Liver (tissue), 9 donors: ENCODE data around the gene ZNRF4. TPM values are rescaled to one million over a fixed set of nuclear protein-coding genes. Genes with fewer than 3 reads are reported as not detected.
A peak's percentile ranks its signal among the peaks of the same experiment; 100 is the strongest.

Experiments
- DNase-seq: peaks from one replicate; pipeline ENCODE4 v3.0.0-alpha.2; 2017; ENCODE audit warnings: low spot score
- H3K27ac ChIP-seq, 2 donors: one replicate each; pipeline ENCODE4 v1.7.0; 2013; ENCODE audit warnings: inconsistent platforms in 2 of 2, low read length in 2 of 2, control low read depth in 1 of 2, low read depth in 1 of 2, mild to moderate bottlenecking in 1 of 2
- H3K27me3 ChIP-seq, 4 donors: one replicate each; pipeline versions ENCODE4 v1.6.1 to v1.7.0; 2013; ENCODE audit warnings: low read length in 3 of 4, inconsistent platforms in 1 of 4, mild to moderate bottlenecking in 1 of 4, moderate library complexity in 1 of 4; ENCODE audit not compliant: control insufficient read depth in 4 of 4, insufficient read depth in 4 of 4
- H3K36me3 ChIP-seq, 4 donors: one replicate each; pipeline versions ENCODE4 v1.6.1 to v1.7.0; 2013; ENCODE audit warnings: low read length in 3 of 4, mild to moderate bottlenecking in 3 of 4, low read depth in 1 of 4, moderate library complexity in 1 of 4; ENCODE audit not compliant: control insufficient read depth in 4 of 4, insufficient read depth in 3 of 4
- H3K4me1 ChIP-seq, 4 donors: one replicate each; pipeline versions ENCODE4 v1.6.1 to v1.7.0; 2013; ENCODE audit warnings: low read length in 3 of 4, mild to moderate bottlenecking in 3 of 4, moderate library complexity in 1 of 4; ENCODE audit not compliant: control insufficient read depth in 4 of 4, insufficient read depth in 4 of 4
- H3K4me3 ChIP-seq, 3 donors: one replicate each; pipeline versions ENCODE4 v1.6.1 to v1.7.0; 2013; ENCODE audit warnings: low read length in 3 of 3, control low read depth in 1 of 3, low read depth in 1 of 3, mild to moderate bottlenecking in 1 of 3
- H3K9ac ChIP-seq, 2 donors: one replicate each; pipeline ENCODE4 v1.7.0; 2013; ENCODE audit warnings: low read length in 2 of 2, mild to moderate bottlenecking in 2 of 2, moderate library complexity in 2 of 2, control low read depth in 1 of 2, low read depth in 1 of 2
- H3K9me3 ChIP-seq, 4 donors: one replicate each; pipeline versions ENCODE4 v1.6.1 to v1.7.0; 2013; ENCODE audit warnings: low read length in 3 of 4; ENCODE audit not compliant: control insufficient read depth in 4 of 4
- EGR1 ChIP-seq, 2 donors: IDR thresholded peaks; 2 replicates each; pipeline ENCODE4 v1.6.1; 2016 to 2018; ENCODE audit warnings: antibody characterized with exemption in 2 of 2, low read depth in 2 of 2
- FOXA1 ChIP-seq: IDR thresholded peaks from 2 replicates; pipeline ENCODE4 v1.6.1; 2016; ENCODE audit warnings: antibody characterized with exemption
- FOXA2 ChIP-seq: IDR thresholded peaks from 2 replicates; pipeline ENCODE4 v1.6.1; 2016; ENCODE audit warnings: antibody characterized with exemption
- GABPA ChIP-seq, 2 donors: IDR thresholded peaks in 1 of 2; conservative IDR thresholded peaks in 1 of 2; 2 replicates each; pipeline ENCODE4 v1.6.1; 2016; ENCODE audit warnings: antibody characterized with exemption in 2 of 2, mild to moderate bottlenecking in 1 of 2, moderate library complexity in 1 of 2
- HNF4A ChIP-seq, 2 donors: conservative IDR thresholded peaks; 2 replicates each; pipeline ENCODE4 v1.6.1; 2016; ENCODE audit warnings: antibody characterized with exemption in 2 of 2, mild to moderate bottlenecking in 2 of 2
- HNF4G ChIP-seq: IDR thresholded peaks from 2 replicates; pipeline ENCODE4 v1.6.1; 2016; ENCODE audit warnings: antibody characterized with exemption
- JUND ChIP-seq, 2 donors: IDR thresholded peaks; 2 replicates each; pipeline ENCODE4 v1.6.1; 2016; ENCODE audit warnings: antibody characterized with exemption in 2 of 2
- NR2F2 ChIP-seq: IDR thresholded peaks from 2 replicates; pipeline ENCODE4 v1.6.1; 2016; ENCODE audit warnings: antibody characterized with exemption
- RAD21 ChIP-seq, 2 donors: IDR thresholded peaks; 2 replicates each; pipeline ENCODE4 v1.6.1; 2016; ENCODE audit warnings: antibody characterized with exemption in 2 of 2, mild to moderate bottlenecking in 2 of 2
- RXRA ChIP-seq, 2 donors: IDR thresholded peaks; 2 replicates each; pipeline ENCODE4 v1.6.1; 2017 to 2018; ENCODE audit warnings: antibody characterized with exemption in 2 of 2, mild to moderate bottlenecking in 1 of 2
- SP1 ChIP-seq: IDR thresholded peaks from 2 replicates; pipeline ENCODE4 v1.6.1; 2018; ENCODE audit warnings: antibody characterized with exemption, mild to moderate bottlenecking
- TAF1 ChIP-seq: conservative IDR thresholded peaks from 2 replicates; pipeline ENCODE4 v1.6.1; 2016; ENCODE audit warnings: antibody characterized with exemption, mild to moderate bottlenecking
- YY1 ChIP-seq: IDR thresholded peaks from 2 replicates; pipeline ENCODE4 v1.6.1; 2016; ENCODE audit warnings: antibody characterized with exemption, mild to moderate bottlenecking
- WGBS: extraction: QIAGEN DNeasy Blood & Tissue Kit; methylation state at CpG from one replicate; pipeline ENCODE4 v1.1.7; 2013; 5-methylcytosine and 5-hydroxymethylcytosine counted together
- polyA plus RNA-seq, 2 donors: library from polyadenylated mRNA; stranded (reverse) in 1 of 2; unstranded in 1 of 2; fragments of 200-250 nt in 1 of 2; fragments of >200 nt in 1 of 2; fragmentation: Nextera tagmentation in 1 of 2; extraction: Ambion mirVana in 1 of 2; gene quantifications; one replicate each; pipeline versions ENCODE4 v1.2.1 to v1.2.3, GENCODE V29; 2013 to 2015
- total RNA-seq, 2 donors: library from RNA; depleted of rRNA; stranded (reverse); fragments of >200 nt; gene quantifications; one replicate each; pipeline ENCODE4 v1.2.3, GENCODE V29; 2014
- TF ChIP-seq, protein P1 (sequence below): IDR thresholded peaks from 2 replicates; pipeline ENCODE4 v1.6.1; 2016; ENCODE audit warnings: antibody characterized with exemption
- TF ChIP-seq, protein P2 (sequence below): IDR thresholded peaks from 2 replicates; pipeline ENCODE4 v1.6.1; 2016; ENCODE audit warnings: antibody characterized with exemption, mild to moderate bottlenecking
- TF ChIP-seq, protein P3 (sequence below): IDR thresholded peaks from 2 replicates; pipeline ENCODE4 v1.6.1; 2016; ENCODE audit warnings: antibody characterized with exemption
- TF ChIP-seq, protein P4 (sequence below): IDR thresholded peaks from 2 replicates; pipeline ENCODE4 v1.6.1; 2016; ENCODE audit warnings: antibody characterized with exemption
- TF ChIP-seq, protein P5 (sequence below): fragments of 150-350 bp; IDR thresholded peaks from 2 replicates; pipeline ENCODE4 v1.5.1; 2017; ENCODE audit warnings: improper control_type of control experiment, low read depth, low read length; ENCODE audit not compliant: missing input control
- donor health status: healthy.
- donor health status: healthy.
- donor health status: healthy.
- donor health status: healthy.
- donor health status: healthy.

The ZNRF4 gene
- total and polyA plus RNA-seq, 4 donors: not detected

DNA sequence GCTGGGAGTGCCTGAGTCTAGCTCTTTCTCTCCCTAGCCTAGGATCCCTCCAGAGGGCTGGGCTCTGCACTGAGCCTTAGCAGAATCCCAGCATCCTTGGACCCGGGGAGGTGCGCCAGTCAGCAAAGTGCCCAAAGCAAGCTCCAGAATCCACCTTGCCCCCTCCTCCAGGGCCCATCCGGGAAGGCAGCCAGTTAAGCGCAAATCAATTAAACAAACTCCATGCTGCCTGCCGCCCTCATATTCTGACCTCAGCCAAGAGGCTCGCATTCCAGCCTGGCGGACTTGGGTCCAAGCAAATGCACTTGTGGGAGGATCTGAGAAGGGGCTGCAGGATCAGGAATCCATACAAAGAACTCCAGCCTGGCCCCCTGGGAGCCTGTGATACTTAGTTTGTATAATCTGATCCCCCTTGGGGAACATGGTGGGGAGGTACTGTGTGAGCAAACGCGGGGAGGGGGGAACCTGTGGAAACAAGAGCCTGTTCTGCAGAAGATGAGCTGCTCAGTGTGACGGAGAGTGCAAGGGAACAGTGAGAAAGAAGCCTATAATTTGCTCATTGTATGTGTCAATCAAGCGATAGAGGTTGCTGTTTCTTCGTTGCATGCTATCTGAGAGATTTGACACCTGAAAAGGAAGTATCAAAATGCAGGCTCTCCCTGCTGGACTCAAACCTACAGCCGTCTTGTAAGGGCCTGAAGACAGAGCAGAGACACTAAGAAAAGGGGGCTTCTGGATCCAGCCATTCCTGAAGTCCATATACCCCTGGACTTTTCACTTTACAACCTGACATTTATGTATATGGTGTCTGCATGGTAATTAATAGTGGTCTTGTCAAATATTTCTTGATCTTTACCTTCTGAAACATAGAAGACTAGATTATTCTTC is 29.4 kb downstream of the ZNRF4 start:
- Histone ChIP-seq H3K27me3 (no peaks in the 10 kb centered on the region), H3K9me3 (no peaks in the 10 kb centered on the region), H3K4me1 (peaks cover 14 to 27% (median 24%) of the 10 kb centered on the region in 4 donors), H3K4me3 (no peak overlapping the region), H3K36me3 (no peaks in the 10 kb centered on the region), H3K9ac (no peak overlapping the region), H3K27ac (peak overlapping the region; percentile 6 to 32)
- WGBS: 16% methylated on average over 13 of the region's 13 CpGs
- TF ChIP-seq, protein P1, sequence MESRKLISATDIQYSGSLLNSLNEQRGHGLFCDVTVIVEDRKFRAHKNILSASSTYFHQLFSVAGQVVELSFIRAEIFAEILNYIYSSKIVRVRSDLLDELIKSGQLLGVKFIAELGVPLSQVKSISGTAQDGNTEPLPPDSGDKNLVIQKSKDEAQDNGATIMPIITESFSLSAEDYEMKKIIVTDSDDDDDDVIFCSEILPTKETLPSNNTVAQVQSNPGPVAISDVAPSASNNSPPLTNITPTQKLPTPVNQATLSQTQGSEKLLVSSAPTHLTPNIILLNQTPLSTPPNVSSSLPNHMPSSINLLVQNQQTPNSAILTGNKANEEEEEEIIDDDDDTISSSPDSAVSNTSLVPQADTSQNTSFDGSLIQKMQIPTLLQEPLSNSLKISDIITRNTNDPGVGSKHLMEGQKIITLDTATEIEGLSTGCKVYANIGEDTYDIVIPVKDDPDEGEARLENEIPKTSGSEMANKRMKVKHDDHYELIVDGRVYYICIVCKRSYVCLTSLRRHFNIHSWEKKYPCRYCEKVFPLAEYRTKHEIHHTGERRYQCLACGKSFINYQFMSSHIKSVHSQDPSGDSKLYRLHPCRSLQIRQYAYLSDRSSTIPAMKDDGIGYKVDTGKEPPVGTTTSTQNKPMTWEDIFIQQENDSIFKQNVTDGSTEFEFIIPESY: no peak
- TF ChIP-seq, protein P2, sequence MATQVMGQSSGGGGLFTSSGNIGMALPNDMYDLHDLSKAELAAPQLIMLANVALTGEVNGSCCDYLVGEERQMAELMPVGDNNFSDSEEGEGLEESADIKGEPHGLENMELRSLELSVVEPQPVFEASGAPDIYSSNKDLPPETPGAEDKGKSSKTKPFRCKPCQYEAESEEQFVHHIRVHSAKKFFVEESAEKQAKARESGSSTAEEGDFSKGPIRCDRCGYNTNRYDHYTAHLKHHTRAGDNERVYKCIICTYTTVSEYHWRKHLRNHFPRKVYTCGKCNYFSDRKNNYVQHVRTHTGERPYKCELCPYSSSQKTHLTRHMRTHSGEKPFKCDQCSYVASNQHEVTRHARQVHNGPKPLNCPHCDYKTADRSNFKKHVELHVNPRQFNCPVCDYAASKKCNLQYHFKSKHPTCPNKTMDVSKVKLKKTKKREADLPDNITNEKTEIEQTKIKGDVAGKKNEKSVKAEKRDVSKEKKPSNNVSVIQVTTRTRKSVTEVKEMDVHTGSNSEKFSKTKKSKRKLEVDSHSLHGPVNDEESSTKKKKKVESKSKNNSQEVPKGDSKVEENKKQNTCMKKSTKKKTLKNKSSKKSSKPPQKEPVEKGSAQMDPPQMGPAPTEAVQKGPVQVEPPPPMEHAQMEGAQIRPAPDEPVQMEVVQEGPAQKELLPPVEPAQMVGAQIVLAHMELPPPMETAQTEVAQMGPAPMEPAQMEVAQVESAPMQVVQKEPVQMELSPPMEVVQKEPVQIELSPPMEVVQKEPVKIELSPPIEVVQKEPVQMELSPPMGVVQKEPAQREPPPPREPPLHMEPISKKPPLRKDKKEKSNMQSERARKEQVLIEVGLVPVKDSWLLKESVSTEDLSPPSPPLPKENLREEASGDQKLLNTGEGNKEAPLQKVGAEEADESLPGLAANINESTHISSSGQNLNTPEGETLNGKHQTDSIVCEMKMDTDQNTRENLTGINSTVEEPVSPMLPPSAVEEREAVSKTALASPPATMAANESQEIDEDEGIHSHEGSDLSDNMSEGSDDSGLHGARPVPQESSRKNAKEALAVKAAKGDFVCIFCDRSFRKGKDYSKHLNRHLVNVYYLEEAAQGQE: peak; percentile 21
- TF ChIP-seq, protein P3, sequence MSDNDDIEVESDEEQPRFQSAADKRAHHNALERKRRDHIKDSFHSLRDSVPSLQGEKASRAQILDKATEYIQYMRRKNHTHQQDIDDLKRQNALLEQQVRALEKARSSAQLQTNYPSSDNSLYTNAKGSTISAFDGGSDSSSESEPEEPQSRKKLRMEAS: peak; percentile 65
- TF ChIP-seq YY1: peak; percentile 76
- TF ChIP-seq NR2F2: no peak
- peak; percentile 79 to 83 for TF ChIP-seq RXRA (IDR thresholded peaks at IDR 0.05)
- TF ChIP-seq, protein P4, sequence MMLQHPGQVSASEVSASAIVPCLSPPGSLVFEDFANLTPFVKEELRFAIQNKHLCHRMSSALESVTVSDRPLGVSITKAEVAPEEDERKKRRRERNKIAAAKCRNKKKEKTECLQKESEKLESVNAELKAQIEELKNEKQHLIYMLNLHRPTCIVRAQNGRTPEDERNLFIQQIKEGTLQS: no peak
- TF ChIP-seq FOXA2: no peak
- peak; percentile 94 to 95 for TF ChIP-seq HNF4A (conservative IDR thresholded peaks at IDR 0.05)
- no peak for TF ChIP-seq EGR1 (IDR thresholded peaks at IDR 0.05; ENCODE audit: low read depth in 2 of 2)
- TF ChIP-seq FOXA1: no peak
- peak; percentile 76 to 80 for TF ChIP-seq JUND (IDR thresholded peaks at IDR 0.05)
- peak; percentile 77 for TF ChIP-seq HNF4G
- no peak for TF ChIP-seq TAF1
- no peak for TF ChIP-seq GABPA (IDR thresholded peaks at IDR 0.05 in 1 of 2, conservative IDR thresholded peaks at IDR 0.05 in 1 of 2)
- TF ChIP-seq SP1: peak; percentile 52
- TF ChIP-seq, protein P5, sequence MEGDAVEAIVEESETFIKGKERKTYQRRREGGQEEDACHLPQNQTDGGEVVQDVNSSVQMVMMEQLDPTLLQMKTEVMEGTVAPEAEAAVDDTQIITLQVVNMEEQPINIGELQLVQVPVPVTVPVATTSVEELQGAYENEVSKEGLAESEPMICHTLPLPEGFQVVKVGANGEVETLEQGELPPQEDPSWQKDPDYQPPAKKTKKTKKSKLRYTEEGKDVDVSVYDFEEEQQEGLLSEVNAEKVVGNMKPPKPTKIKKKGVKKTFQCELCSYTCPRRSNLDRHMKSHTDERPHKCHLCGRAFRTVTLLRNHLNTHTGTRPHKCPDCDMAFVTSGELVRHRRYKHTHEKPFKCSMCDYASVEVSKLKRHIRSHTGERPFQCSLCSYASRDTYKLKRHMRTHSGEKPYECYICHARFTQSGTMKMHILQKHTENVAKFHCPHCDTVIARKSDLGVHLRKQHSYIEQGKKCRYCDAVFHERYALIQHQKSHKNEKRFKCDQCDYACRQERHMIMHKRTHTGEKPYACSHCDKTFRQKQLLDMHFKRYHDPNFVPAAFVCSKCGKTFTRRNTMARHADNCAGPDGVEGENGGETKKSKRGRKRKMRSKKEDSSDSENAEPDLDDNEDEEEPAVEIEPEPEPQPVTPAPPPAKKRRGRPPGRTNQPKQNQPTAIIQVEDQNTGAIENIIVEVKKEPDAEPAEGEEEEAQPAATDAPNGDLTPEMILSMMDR: no peak
- TF ChIP-seq RAD21 (IDR thresholded peaks at IDR 0.05): peak in 1 of 2 donors; percentile 18
- DNase-seq: peak; percentile 66
